ENCODE results near the gene FRMD6.
A peak's percentile ranks its signal among the peaks of the same experiment; 100 is the strongest.

FRMD6 gene

GRCh38 chr14:51651388-51652167 is at the start of gene FRMD6:
TSS of gene FRMD6 (plus strand) at chr14:51651910. CDS start at chr14:51689837, 37,927 bp downstream.
- peak within 1 kb of the TSS; percentile 60 for H3K27ac ChIP-seq
- peak; percentile 85 for TF ChIP-seq CTCF (IDR thresholded peaks at IDR 0.05)
- TF ChIP-seq ZFX (IDR thresholded peaks at IDR 0.05; ENCODE audit: borderline replicate concordance) = no peak

- H3K27ac ChIP-seq = no peak overlapping the region
- TF ChIP-seq ZFX (IDR thresholded peaks at IDR 0.05; ENCODE audit: borderline replicate concordance) (no peak), CTCF (IDR thresholded peaks at IDR 0.05) (no peak)
Measured at GRCh38 chr14:51602310-51602709, 49.4 kb upstream of the FRMD6 start.

- H3K27ac ChIP-seq = no peak overlapping the region
- no peak for TF ChIP-seq CTCF (IDR thresholded peaks at IDR 0.05)
- no peak for TF ChIP-seq ZFX (IDR thresholded peaks at IDR 0.05; ENCODE audit: borderline replicate concordance)
Measured at GRCh38 chr14:51603495-51603894, 48.2 kb upstream of the FRMD6 start.

GRCh38 chr14:51604073-51604472 is 47.6 kb upstream of the FRMD6 start:
- no peak overlapping the region for H3K27ac ChIP-seq
- TF ChIP-seq CTCF (IDR thresholded peaks at IDR 0.05) (no peak), ZFX (IDR thresholded peaks at IDR 0.05; ENCODE audit: borderline replicate concordance) (no peak)

- H3K27ac ChIP-seq = no peak overlapping the region
- TF ChIP-seq ZFX (IDR thresholded peaks at IDR 0.05; ENCODE audit: borderline replicate concordance) (no peak), CTCF (IDR thresholded peaks at IDR 0.05) (no peak)
Measured at GRCh38 chr14:51605575-51605974, 46.1 kb upstream of the FRMD6 start.

GRCh38 chr14:51607711-51608110 is 44.0 kb upstream of the FRMD6 start:
- no peak overlapping the region for H3K27ac ChIP-seq
- TF ChIP-seq ZFX (IDR thresholded peaks at IDR 0.05; ENCODE audit: borderline replicate concordance) (no peak), CTCF (IDR thresholded peaks at IDR 0.05) (no peak)

- no peak for TF ChIP-seq CTCF (IDR thresholded peaks at IDR 0.05)
- TF ChIP-seq ZFX (IDR thresholded peaks at IDR 0.05; ENCODE audit: borderline replicate concordance) = no peak
- H3K27ac ChIP-seq = no peak overlapping the region
Measured at GRCh38 chr14:51609251-51609954, 42.3 kb upstream of the FRMD6 start.

Data from 22Rv1 (cell line).